ENCODE data around the gene PIK3AP1.
"Not testable (repeated sequence)": the region's sequence is repeated elsewhere in the genome, so short reads cannot be mapped to it uniquely, and the experiment has no call there.

PIK3AP1 gene

GRCh38 chr10:96696845-96697425 is 23.4 kb downstream of the PIK3AP1 start:
- DNase-seq = no peak

GRCh38 chr10:96695975-96696634 is 24.2 kb downstream of the PIK3AP1 start:
- no peak for DNase-seq

- DNase-seq = no peak
Measured at GRCh38 chr10:96695366-96695765, 24.9 kb downstream of the PIK3AP1 start.

GRCh38 chr10:96693431-96693830 is 26.9 kb downstream of the PIK3AP1 start:
- no peak for DNase-seq

GRCh38 chr10:96692427-96692826 is 27.9 kb downstream of the PIK3AP1 start:
- no peak for DNase-seq

GRCh38 chr10:96691761-96692160 is 28.6 kb downstream of the PIK3AP1 start:
- DNase-seq = no peak

- no peak for DNase-seq
Measured at GRCh38 chr10:96690755-96691730, 29.3 kb downstream of the PIK3AP1 start.

- no peak for DNase-seq
Measured at GRCh38 chr10:96688789-96689188, 31.5 kb downstream of the PIK3AP1 start.

- DNase-seq = no peak
Measured at GRCh38 chr10:96687317-96688012, 32.8 kb downstream of the PIK3AP1 start.

- DNase-seq = no peak
Measured at GRCh38 chr10:96686514-96686913, 33.8 kb downstream of the PIK3AP1 start.

- DNase-seq = no peak
Measured at GRCh38 chr10:96685306-96685705, 35.0 kb downstream of the PIK3AP1 start.

- DNase-seq = no peak
Measured at GRCh38 chr10:96684826-96685225, 35.5 kb downstream of the PIK3AP1 start.

GRCh38 chr10:96683710-96684109 is 36.6 kb downstream of the PIK3AP1 start:
- DNase-seq = no peak

GRCh38 chr10:96683065-96683464 is 37.2 kb downstream of the PIK3AP1 start:
- DNase-seq = no peak

GRCh38 chr10:96681524-96681923 is 38.8 kb downstream of the PIK3AP1 start:
- DNase-seq = no peak

GRCh38 chr10:96680463-96680862 is 39.9 kb downstream of the PIK3AP1 start:
- DNase-seq = not testable (repeated sequence)

- no peak for DNase-seq
Measured at GRCh38 chr10:96678725-96679124, 41.6 kb downstream of the PIK3AP1 start.

GRCh38 chr10:96676272-96677112 is 43.8 kb downstream of the PIK3AP1 start:
- DNase-seq = no peak

- DNase-seq = no peak
Measured at GRCh38 chr10:96675846-96676245, 44.5 kb downstream of the PIK3AP1 start.

GRCh38 chr10:96673318-96674099 is 46.8 kb downstream of the PIK3AP1 start:
- no peak for DNase-seq

GRCh38 chr10:96672481-96673175 is 47.7 kb downstream of the PIK3AP1 start:
- DNase-seq = no peak
